Spinal cord (tissue), 10 donors: Measurements from ENCODE around the gene SYNE4. TPM values are rescaled to one million over a fixed set of nuclear protein-coding genes. Genes with fewer than 3 reads are reported as not detected.

Experiments
- DNase-seq, 6 donors: peaks; one replicate each; pipeline versions ENCODE4 v3.0.0 to v3.0.0-alpha.2; 2013 to 2015; ENCODE audit warnings: low spot score in 6 of 6, low read depth in 4 of 6
- H3K27ac ChIP-seq: one replicate; pipeline ENCODE4 v1.5.1; 2013; ENCODE audit warnings: low read depth, low read length, control low read depth
- H3K27me3 ChIP-seq: one replicate; pipeline ENCODE4 v1.6.1; 2013; ENCODE audit warnings: low read length; ENCODE audit not compliant: control insufficient read depth, insufficient read depth
- H3K36me3 ChIP-seq: one replicate; pipeline ENCODE4 v1.6.1; 2013; ENCODE audit warnings: low read length; ENCODE audit not compliant: control insufficient read depth, insufficient read depth
- H3K4me1 ChIP-seq: one replicate; pipeline ENCODE4 v1.6.1; 2013; ENCODE audit warnings: low read length; ENCODE audit not compliant: control insufficient read depth, insufficient read depth
- H3K4me3 ChIP-seq: one replicate; pipeline ENCODE4 v1.5.1; 2013; ENCODE audit warnings: low read depth, low read length, control low read depth
- H3K9me3 ChIP-seq: one replicate; pipeline ENCODE4 v1.6.1; 2013; ENCODE audit warnings: low read length; ENCODE audit not compliant: control insufficient read depth, insufficient read depth
- WGBS: methylation state at CpG from one replicate; pipeline ENCODE4 v1.1.5; 2013; ENCODE audit warnings: missing lambda C conversion rate; ENCODE audit not compliant: insufficient coverage; 5-methylcytosine and 5-hydroxymethylcytosine counted together
- polyA plus RNA-seq, 2 donors: library from polyadenylated mRNA; unstranded; fragments of 120-200 nt; gene quantifications; one replicate each; pipeline ENCODE4 v1.2.1, GENCODE V29; 2013; ENCODE audit not compliant: insufficient read length in 2 of 2
- total RNA-seq, 2 donors: library from RNA; depleted of rRNA in 1 of 2; stranded (reverse); fragments of 120-200 nt in 1 of 2; fragments of >200 nt in 1 of 2; gene quantifications; one replicate each; pipeline versions ENCODE4 v1.2.3 to v1.2.4, GENCODE V29; 2013 to 2014
- donor health status: healthy.

SYNE4 gene
- total and polyA plus RNA-seq, 4 donors = 0.79 to 7.1 (median 4.1) TPM

DNA sequence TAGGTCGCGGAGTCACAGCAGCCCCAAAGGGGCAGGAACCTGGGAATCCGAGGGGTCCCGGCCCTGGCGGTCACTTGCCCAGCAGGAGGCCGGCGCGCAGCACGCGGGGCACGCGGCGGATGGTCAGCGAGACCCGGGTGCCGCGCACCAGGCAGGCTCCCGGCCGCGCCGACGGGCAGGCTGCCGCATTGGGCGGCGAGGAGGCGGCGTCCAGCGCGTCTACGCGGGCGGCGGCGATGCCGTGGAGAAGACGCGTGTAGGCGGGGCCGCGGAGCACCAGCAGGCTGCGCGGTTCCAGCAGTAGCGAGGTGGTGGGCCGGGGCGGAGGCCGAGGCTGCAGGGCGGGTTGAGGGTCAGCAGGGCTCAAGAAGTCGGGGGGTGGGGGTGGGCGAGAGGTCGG, 607 bp upstream of the SYNE4 start:
- H3K27ac ChIP-seq = no peak overlapping the region
- H3K4me1 ChIP-seq = peaks cover 29% of the 10 kb centered on the region
- no peaks in the 10 kb centered on the region for H3K9me3 ChIP-seq
- H3K36me3 ChIP-seq = peaks cover 20% of the 10 kb centered on the region
- DNase-seq = peak in 2 of 6 donors; percentile 72 to 82
- 1% methylated on average over 50 of the region's 50 CpGs for WGBS
- H3K4me3 ChIP-seq = peak overlapping the region; percentile 32
- no peaks in the 10 kb centered on the region for H3K27me3 ChIP-seq

DNA sequence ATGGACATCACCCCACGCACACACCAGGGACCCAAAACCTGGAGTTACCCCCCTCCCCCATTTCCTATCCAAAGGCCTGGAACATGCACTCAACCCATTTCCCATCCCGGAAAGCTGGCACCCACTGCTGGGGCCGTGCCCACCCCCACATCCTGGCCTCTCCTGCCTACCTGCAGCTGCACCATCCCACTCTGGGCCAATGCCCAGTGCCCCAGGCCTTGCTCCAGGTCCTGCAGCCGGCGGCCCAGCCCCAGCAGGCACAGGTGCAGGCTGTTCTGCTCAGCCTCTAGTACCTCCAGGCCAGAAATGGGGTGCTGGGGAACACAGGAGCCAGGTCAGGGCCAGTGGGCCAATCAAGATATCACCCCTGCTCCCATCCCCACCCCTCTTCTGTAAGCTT, 1.7 kb downstream of the SYNE4 start:
- H3K27me3 ChIP-seq = no peaks in the 10 kb centered on the region
- DNase-seq = no peak
- 90% methylated on average over 5 of the region's 5 CpGs for WGBS
- peaks cover 20% of the 10 kb centered on the region for H3K4me1 ChIP-seq
- H3K9me3 ChIP-seq = no peaks in the 10 kb centered on the region
- H3K4me3 ChIP-seq = no peak overlapping the region
- H3K36me3 ChIP-seq = peaks cover 25% of the 10 kb centered on the region
- H3K27ac ChIP-seq = no peak overlapping the region

DNA sequence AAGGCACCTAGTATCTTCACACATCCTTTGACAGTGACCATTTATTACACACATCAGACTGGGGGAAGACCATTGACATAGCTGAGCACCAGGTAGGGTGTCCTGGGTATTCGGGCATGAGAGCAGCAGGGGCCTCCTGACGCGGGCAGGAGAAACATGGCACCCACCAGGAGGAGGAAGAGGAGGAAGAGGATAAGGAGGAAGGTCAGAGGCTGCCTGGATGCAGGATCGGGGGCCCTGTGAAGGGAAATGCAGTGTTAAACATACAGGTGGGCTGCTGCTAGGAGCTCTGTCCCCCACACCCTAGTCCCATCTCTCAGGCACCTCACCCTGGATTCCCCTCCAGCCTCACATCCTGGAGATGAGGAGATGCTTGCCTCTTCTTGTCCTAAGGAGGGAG, 5.3 kb downstream of the SYNE4 start:
- Histone ChIP-seq H3K4me3 (no peak overlapping the region), H3K27ac (no peak overlapping the region), H3K27me3 (no peaks in the 10 kb centered on the region), H3K4me1 (peaks cover 12% of the 10 kb centered on the region), H3K36me3 (peaks cover 44% of the 10 kb centered on the region), H3K9me3 (no peaks in the 10 kb centered on the region)
- 93% methylated on average over 3 of the region's 4 CpGs for WGBS
- DNase-seq = no peak

DNA sequence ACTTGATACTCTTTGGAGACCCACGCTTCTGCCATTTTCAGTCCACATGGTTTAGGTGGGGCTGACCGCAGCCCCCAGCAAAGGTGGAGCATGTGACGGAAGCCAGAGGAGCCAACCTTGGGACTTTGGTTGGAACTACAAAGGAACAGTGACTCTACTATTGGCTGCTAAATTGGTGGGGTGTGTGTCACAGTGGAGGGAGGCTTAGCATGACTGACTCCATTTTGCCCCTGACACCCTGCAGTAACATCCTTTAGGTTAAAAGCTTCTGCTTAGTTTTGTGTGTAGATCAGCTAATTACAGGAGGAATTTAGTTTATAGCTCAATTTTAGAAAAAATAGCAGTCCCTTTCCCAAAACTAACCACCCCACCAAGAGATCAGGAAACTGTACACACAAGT, 7.0 kb downstream of the SYNE4 start:
- peaks cover 10% of the 10 kb centered on the region for H3K4me1 ChIP-seq
- no peak overlapping the region for H3K27ac ChIP-seq
- 90% methylated on average over 2 of the region's 3 CpGs for WGBS

DNA sequence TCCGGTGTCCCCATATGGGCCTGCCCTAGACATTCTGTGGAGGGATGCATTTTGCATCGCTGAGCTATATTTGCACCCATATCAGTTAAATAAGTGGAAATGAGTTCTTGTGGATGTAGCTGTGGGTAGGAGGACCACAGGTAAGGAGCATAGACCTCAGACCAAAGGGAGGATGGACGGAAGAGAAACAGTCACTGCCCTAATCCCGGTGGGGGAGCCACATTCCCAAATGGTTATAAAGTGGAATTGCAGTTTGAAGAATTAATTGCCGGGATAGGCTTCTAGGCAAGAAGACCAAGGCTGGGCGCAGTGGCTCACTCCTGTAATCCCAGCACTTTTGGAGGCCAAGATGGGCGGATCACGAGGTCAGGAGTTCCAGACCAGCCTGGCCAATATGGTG, 11.8 kb downstream of the SYNE4 start:
- no peak for DNase-seq
- Histone ChIP-seq H3K4me1 (peaks cover 32% of the 10 kb centered on the region), H3K27me3 (no peaks in the 10 kb centered on the region), H3K36me3 (peaks cover 36% of the 10 kb centered on the region), H3K27ac (no peak overlapping the region), H3K9me3 (no peaks in the 10 kb centered on the region), H3K4me3 (no peak overlapping the region)
- WGBS = 94% methylated on average over 5 of the region's 8 CpGs

More for the DNA sequence above, 7.0 kb downstream of the SYNE4 start:
- DNase-seq = no peak
- H3K9me3 ChIP-seq = no peaks in the 10 kb centered on the region
- peaks cover 50% of the 10 kb centered on the region for H3K36me3 ChIP-seq
- no peak overlapping the region for H3K4me3 ChIP-seq
- no peaks in the 10 kb centered on the region for H3K27me3 ChIP-seq

DNA sequence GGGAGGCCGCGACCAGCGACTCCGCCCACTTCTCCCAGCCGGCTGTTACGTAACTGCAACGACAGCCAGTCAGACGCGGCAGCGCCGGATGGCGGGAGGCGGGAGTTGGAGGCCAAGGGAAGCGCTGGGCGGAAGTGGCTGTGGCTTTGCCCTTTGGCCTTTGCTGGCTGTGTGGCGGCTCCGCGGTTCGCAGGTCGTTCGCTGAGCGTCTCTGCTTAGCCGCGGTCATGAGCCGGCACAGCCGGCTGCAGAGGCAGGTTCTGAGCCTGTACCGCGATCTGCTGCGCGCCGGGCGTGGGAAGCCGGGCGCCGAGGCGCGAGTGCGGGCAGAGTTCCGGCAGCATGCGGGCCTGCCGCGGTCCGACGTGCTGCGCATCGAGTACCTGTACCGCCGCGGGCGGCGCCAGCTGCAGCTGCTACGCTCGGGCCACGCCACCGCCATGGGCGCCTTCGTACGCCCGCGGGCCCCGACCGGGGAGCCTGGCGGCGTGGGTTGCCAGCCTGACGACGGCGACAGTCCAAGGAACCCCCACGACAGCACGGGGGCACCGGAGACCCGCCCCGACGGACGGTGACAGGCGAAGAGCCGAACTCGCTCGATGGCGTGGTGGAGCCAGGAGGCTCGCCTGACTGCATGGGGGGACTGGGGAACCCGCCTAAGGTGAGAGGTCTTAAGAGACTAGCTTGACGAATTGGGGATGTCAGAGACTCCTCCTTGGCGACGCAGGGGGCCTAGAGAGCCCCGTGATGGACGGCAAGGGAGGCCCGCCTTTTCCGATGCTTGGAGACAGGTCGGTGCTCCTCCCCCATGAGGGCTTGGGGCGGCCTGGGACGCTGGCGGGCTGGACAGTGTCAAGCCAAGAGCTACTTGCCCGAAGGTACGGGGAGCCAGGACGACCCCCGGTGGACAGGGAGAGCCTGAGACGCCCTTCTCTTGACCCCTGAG, 13.3 kb downstream of the SYNE4 start, which contains the start of gene SDHAF1:
SDHAF1 (plus strand) TSS at position 141 of the 946 bp plus-strand sequence; CDS start at position 228, 87 bp downstream.
- whole genome bisulfite sequencing = under 1% methylated on average over 94 of the region's 97 CpGs
- peak; percentile 81 to 98 (median 92) for DNase-seq
- no peaks in the 10 kb centered on the region for H3K9me3 ChIP-seq
- no peaks in the 10 kb centered on the region for H3K27me3 ChIP-seq
- H3K27ac ChIP-seq = peak within 1 kb of the TSS; percentile 69
- peaks cover 32% of the 10 kb centered on the region for H3K4me1 ChIP-seq
- peak within 1 kb of the TSS; percentile 70 for H3K4me3 ChIP-seq
- H3K36me3 ChIP-seq = peaks cover 27% of the 10 kb centered on the region

DNA sequence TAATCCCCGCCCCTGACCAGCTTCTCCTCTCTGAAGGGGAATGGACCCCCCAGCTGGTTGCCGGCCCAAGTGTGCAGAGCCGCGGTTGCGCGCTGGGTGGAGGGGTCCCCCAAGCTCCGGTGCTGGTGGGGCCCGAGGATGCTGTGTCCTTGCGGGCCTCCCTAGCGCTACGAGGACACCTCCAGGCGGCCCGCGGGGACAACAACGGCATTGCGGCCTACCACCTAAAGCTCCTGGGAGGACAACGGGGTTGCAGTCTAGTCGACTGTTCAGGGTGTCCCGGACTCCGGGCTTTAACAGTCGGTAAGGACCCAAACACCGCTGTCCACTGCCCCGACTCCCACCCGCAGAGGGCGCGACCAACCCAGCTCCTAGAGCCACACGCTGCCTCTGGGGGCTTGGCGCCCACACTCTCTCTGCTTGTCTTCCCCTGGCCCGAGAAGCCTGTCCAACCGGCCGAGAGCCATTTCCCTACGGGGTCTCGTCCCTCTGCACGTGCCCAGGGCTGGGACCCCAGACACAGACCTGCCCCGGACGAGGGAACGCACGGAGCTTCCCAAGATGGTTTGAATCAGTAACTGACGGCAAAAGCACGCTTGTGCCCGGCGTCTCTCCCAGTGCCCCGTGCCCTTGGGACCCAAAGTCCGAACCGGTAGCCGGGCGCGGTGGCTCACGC, 14.6 kb downstream of the SYNE4 start:
- no peaks in the 10 kb centered on the region for H3K9me3 ChIP-seq
- H3K27me3 ChIP-seq = no peaks in the 10 kb centered on the region
- H3K4me1 ChIP-seq = peaks cover 26% of the 10 kb centered on the region
- DNase-seq = peak in 2 of 6 donors; percentile 18 to 32
- WGBS = 27% methylated on average over 44 of the region's 49 CpGs
- H3K27ac ChIP-seq = no peak overlapping the region
- peaks cover 21% of the 10 kb centered on the region for H3K36me3 ChIP-seq
- H3K4me3 ChIP-seq = peak overlapping the region; percentile 70

DNA sequence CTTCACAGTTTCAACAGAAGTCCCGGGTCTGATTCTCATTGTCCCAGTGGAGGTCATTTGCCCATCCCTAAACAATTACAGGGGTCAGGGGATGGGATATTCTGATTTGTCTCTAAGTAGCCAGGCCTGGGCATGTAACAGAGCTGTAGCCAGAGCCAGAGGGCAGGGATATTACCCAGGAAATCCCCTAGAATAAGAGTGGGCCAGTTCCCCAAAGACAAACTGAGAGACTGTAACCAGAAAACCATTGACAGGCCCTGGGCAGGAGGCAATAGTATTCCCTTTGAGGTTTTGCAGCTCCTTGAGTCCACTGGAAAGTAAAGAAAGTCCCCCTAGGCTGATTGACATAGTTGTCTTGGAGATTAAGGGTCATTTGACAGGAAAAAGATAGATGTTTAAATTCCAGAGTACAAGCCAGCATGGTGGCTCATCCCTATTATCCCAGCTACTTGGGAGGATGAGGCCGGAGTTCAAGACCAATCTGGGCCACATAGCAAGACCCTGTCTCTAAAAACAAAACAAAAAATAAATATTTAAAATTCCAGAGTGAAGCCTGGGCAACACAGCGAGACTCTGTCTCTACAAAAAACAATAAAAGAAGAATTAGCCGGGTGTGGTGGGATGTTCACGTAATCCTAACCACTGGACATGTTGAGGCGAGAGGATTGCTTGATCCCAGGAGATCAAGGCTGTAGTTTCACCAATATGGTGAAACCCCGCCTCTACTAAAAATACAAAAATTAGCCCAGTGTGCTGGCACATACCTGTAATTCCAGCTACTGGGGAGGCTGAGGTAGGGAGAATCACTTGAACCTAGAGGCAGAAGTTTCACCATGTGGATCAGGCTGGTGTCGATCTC, 15.5 kb downstream of the SYNE4 start:
- 80% methylated on average over 1 of the region's 8 CpGs for WGBS
- H3K9me3 ChIP-seq = no peaks in the 10 kb centered on the region
- DNase-seq = no peak
- H3K4me3 ChIP-seq = no peak overlapping the region
- H3K27ac ChIP-seq = no peak overlapping the region
- H3K4me1 ChIP-seq = peaks cover 23% of the 10 kb centered on the region
- H3K36me3 ChIP-seq = peaks cover 11% of the 10 kb centered on the region
- H3K27me3 ChIP-seq = no peaks in the 10 kb centered on the region
